Cardiac muscle cell (in vitro differentiated cells and primary cell): ENCODE data around the gene SLCO6A1. TPM values are rescaled to one million over a fixed set of nuclear protein-coding genes. Genes with fewer than 3 reads are reported as not detected.
"Not testable (repeated sequence)": the region's sequence is repeated elsewhere in the genome, so short reads cannot be mapped to it uniquely, and the experiment has no call there.

ENCODE experiments used
- DNase-seq, 2 donors: peaks; one replicate each; pipeline versions ENCODE4 v3.0.0 to v3.0.0-alpha.2; 2010 to 2017; ENCODE audit warnings: low read depth in 1 of 2, low spot score in 1 of 2
- H3K27ac ChIP-seq: fragments of 200-600 bp; sonication (generic); 2 replicates; pipeline ENCODE4 v1.5.1; 2016
- H3K27me3 ChIP-seq: fragments of 200-600 bp; sonication (generic); 2 replicates; pipeline ENCODE4 v1.6.0; 2016; ENCODE audit warnings: control low read depth
- H3K36me3 ChIP-seq: fragments of 200-600 bp; sonication (generic); 2 replicates; pipeline ENCODE4 v1.5.1; 2016; ENCODE audit warnings: control low read depth
- H3K4me1 ChIP-seq: fragments of 200-600 bp; sonication (generic); 2 replicates; pipeline ENCODE4 v1.8.1; 2017; ENCODE audit warnings: low read depth, mild to moderate bottlenecking, mixed run types
- H3K4me3 ChIP-seq: fragments of 200-600 bp; sonication (generic); 2 replicates; pipeline ENCODE4 v1.5.1; 2016; ENCODE audit warnings: mild to moderate bottlenecking
- H3K9me3 ChIP-seq: fragments of 200-600 bp; sonication (generic); 2 replicates; pipeline ENCODE4 v1.5.1; 2017; ENCODE audit warnings: low read depth, mild to moderate bottlenecking, control low read depth
- CTCF ChIP-seq: IDR thresholded peaks from 2 replicates; pipeline ENCODE4 v1.5.1; 2012; ENCODE audit warnings: low read depth, mild to moderate bottlenecking, low read length
- polyA plus RNA-seq: library from polyadenylated mRNA; unstranded; fragments of >200 nt; fragmentation: Nextera tagmentation; extraction: Ambion mirVana; gene quantifications from 2 replicates; pipeline ENCODE4 v1.2.1, GENCODE V29; 2016
- total RNA-seq: library from RNA; depleted of rRNA; stranded (reverse); fragments of >200 nt; gene quantifications from 2 replicates; pipeline ENCODE4 v1.2.3, GENCODE V29; 2016

The SLCO6A1 gene
- total and polyA plus RNA-seq, 2 experiments from 2014 or later = not detected

GRCh38 chr5:102529447-102529846 lies 30.6 kb upstream of the SLCO6A1 start:
- no peak for TF ChIP-seq CTCF
- H3K27ac ChIP-seq = no peak overlapping the region
- no peaks in the 10 kb centered on the region for H3K27me3 ChIP-seq

GRCh38 chr5:102529031-102529430 lies 30.2 kb upstream of the SLCO6A1 start:
- H3K27ac ChIP-seq = no peak overlapping the region
- no peaks in the 10 kb centered on the region for H3K9me3 ChIP-seq
- no peaks in the 10 kb centered on the region for H3K36me3 ChIP-seq
- H3K4me3 ChIP-seq = no peak overlapping the region
- no peaks in the 10 kb centered on the region for H3K27me3 ChIP-seq
- TF ChIP-seq CTCF = no peak
- no peak for DNase-seq
- H3K4me1 ChIP-seq = no peaks in the 10 kb centered on the region

More at GRCh38 chr5:102529447-102529846, 30.6 kb upstream of the SLCO6A1 start:
- no peak for DNase-seq
- Histone ChIP-seq H3K4me3 (no peak overlapping the region), H3K9me3 (no peaks in the 10 kb centered on the region), H3K4me1 (no peaks in the 10 kb centered on the region), H3K36me3 (no peaks in the 10 kb centered on the region)

- no peaks in the 10 kb centered on the region for H3K9me3 ChIP-seq
- no peaks in the 10 kb centered on the region for H3K27me3 ChIP-seq
- no peaks in the 10 kb centered on the region for H3K4me1 ChIP-seq
- no peak for TF ChIP-seq CTCF
- H3K36me3 ChIP-seq = no peaks in the 10 kb centered on the region
- DNase-seq = peak in 1 of 2 donors; percentile 55
- H3K4me3 ChIP-seq = no peak overlapping the region
- no peak overlapping the region for H3K27ac ChIP-seq
These were observed 29.8 kb upstream of the SLCO6A1 start for GRCh38 chr5:102528600-102528999.

GRCh38 chr5:102527547-102527946 lies 28.7 kb upstream of the SLCO6A1 start:
- no peaks in the 10 kb centered on the region for H3K36me3 ChIP-seq
- H3K27ac ChIP-seq = no peak overlapping the region
- no peaks in the 10 kb centered on the region for H3K9me3 ChIP-seq
- no peaks in the 10 kb centered on the region for H3K4me1 ChIP-seq
- H3K4me3 ChIP-seq = no peak overlapping the region
- TF ChIP-seq CTCF = no peak
- H3K27me3 ChIP-seq = no peaks in the 10 kb centered on the region
- no peak for DNase-seq

GRCh38 chr5:102523541-102524175 lies 24.9 kb upstream of the SLCO6A1 start:
- Histone ChIP-seq H3K27ac (no peak overlapping the region), H3K4me3 (no peak overlapping the region), H3K9me3 (no peaks in the 10 kb centered on the region), H3K27me3 (no peaks in the 10 kb centered on the region), H3K36me3 (no peaks in the 10 kb centered on the region), H3K4me1 (no peaks in the 10 kb centered on the region)
- TF ChIP-seq CTCF = no peak
- DNase-seq = no peak

GRCh38 chr5:102511666-102512065 lies 12.9 kb upstream of the SLCO6A1 start:
- Histone ChIP-seq H3K27ac (no peak overlapping the region), H3K4me3 (no peak overlapping the region), H3K4me1 (no peaks in the 10 kb centered on the region), H3K27me3 (no peaks in the 10 kb centered on the region), H3K9me3 (no peaks in the 10 kb centered on the region), H3K36me3 (no peaks in the 10 kb centered on the region)
- DNase-seq = peak in 1 of 2 donors; percentile 69
- TF ChIP-seq CTCF = no peak

GRCh38 chr5:102491261-102491914 lies 7.4 kb downstream of the SLCO6A1 start:
- H3K27me3 ChIP-seq, H3K27ac ChIP-seq, H3K4me1 ChIP-seq, DNase-seq, H3K9me3 ChIP-seq, H3K36me3 ChIP-seq, H3K4me3 ChIP-seq: not testable (repeated sequence)
